Hepatocyte (in vitro differentiated cells): Measurements from ENCODE around the gene AP3M1. TPM values are rescaled to one million over a fixed set of nuclear protein-coding genes. Genes with fewer than 3 reads are reported as not detected.

ENCODE experiments used
- DNase-seq: peaks from one replicate; pipeline ENCODE4 v3.0.0-alpha.2; 2016; ENCODE audit warnings: low spot score
- H2AFZ ChIP-seq: fragments of 200-600 bp; sonication (generic); 2 replicates; pipeline ENCODE4 v1.6.0; 2016; ENCODE audit warnings: antibody characterized with exemption, mild to moderate bottlenecking
- H3K27ac ChIP-seq: fragments of 200-600 bp; sonication (generic); 2 replicates; pipeline ENCODE4 v1.5.1; 2016; ENCODE audit warnings: mild to moderate bottlenecking
- H3K27me3 ChIP-seq: fragments of 200-600 bp; sonication (generic); 2 replicates; pipeline ENCODE4 v1.6.1; 2016
- H3K36me3 ChIP-seq: fragments of 200-600 bp; sonication (generic); replicated peaks from 2 replicates; pipeline ENCODE4 v1.5.1; 2016; ENCODE audit warnings: low read depth; ENCODE audit not compliant: insufficient read depth
- H3K4me1 ChIP-seq: fragments of 200-600 bp; sonication (generic); 2 replicates; pipeline ENCODE4 v1.5.1; 2016; ENCODE audit warnings: mild to moderate bottlenecking, moderate library complexity; ENCODE audit not compliant: insufficient read depth
- H3K4me2 ChIP-seq: fragments of 200-600 bp; sonication (generic); 2 replicates; pipeline ENCODE4 v1.6.0; 2016
- H3K4me3 ChIP-seq: fragments of 200-600 bp; sonication (generic); 2 replicates; pipeline ENCODE4 v1.5.1; 2016; ENCODE audit warnings: mild to moderate bottlenecking
- H3K79me2 ChIP-seq: fragments of 200-600 bp; sonication (generic); 2 replicates; pipeline ENCODE4 v1.6.0; 2017; ENCODE audit warnings: mild to moderate bottlenecking
- H3K9me2 ChIP-seq: fragments of 200-600 bp; sonication (generic); replicated peaks from 2 replicates; pipeline ENCODE4 v1.6.0; 2017; ENCODE audit warnings: mild to moderate bottlenecking; ENCODE audit not compliant: insufficient read depth
- H3K9me3 ChIP-seq: fragments of 200-600 bp; sonication (generic); 2 replicates; pipeline ENCODE4 v1.5.1; 2016; ENCODE audit warnings: low read depth, mild to moderate bottlenecking
- H4K20me1 ChIP-seq: fragments of 200-600 bp; sonication (generic); 2 replicates; pipeline ENCODE4 v1.6.0; 2016; ENCODE audit warnings: mild to moderate bottlenecking; ENCODE audit not compliant: insufficient read depth, poor library complexity, severe bottlenecking
- EZH2 ChIP-seq: fragments of 200-600 bp; sonication (generic); IDR thresholded peaks from 2 replicates; pipeline ENCODE4 v1.6.1; 2016; ENCODE audit warnings: antibody characterized with exemption, mild to moderate bottlenecking, borderline replicate concordance
- EZH2phosphoT487 ChIP-seq: fragments of 200-600 bp; sonication (generic); IDR thresholded peaks from one replicate; pipeline ENCODE4 v1.6.1; 2018; ENCODE audit warnings: antibody characterized with exemption, mild to moderate bottlenecking, low read depth, moderate library complexity; ENCODE audit not compliant: unreplicated experiment, severe bottlenecking
- WGBS: methylation state at CpG from one replicate; pipeline ENCODE4 v1.1.6; 2016; ENCODE audit warnings: low lambda C conversion rate; ENCODE audit errors: missing lambda C conversion rate; 5-methylcytosine and 5-hydroxymethylcytosine counted together
- polyA plus RNA-seq: library from polyadenylated mRNA; unstranded; fragments of >200 nt; fragmentation: Nextera tagmentation; extraction: Ambion mirVana; gene quantifications from 2 replicates; pipeline ENCODE4 v1.2.1, GENCODE V29; 2016
- total RNA-seq: library from RNA; depleted of rRNA; stranded (reverse); fragments of >200 nt; gene quantifications from 2 replicates; pipeline ENCODE4 v1.2.3, GENCODE V29; 2014
- TF ChIP-seq, protein P1 (sequence below): fragments of 200-600 bp; sonication (generic); IDR thresholded peaks from 2 replicates; pipeline ENCODE4 v1.5.1; 2016; ENCODE audit warnings: antibody characterized with exemption, mild to moderate bottlenecking; ENCODE audit not compliant: poor library complexity

AP3M1 gene
- total and polyA plus RNA-seq, 2 experiments from 2014 or later, result 28.2 to 35.0 TPM

DNA sequence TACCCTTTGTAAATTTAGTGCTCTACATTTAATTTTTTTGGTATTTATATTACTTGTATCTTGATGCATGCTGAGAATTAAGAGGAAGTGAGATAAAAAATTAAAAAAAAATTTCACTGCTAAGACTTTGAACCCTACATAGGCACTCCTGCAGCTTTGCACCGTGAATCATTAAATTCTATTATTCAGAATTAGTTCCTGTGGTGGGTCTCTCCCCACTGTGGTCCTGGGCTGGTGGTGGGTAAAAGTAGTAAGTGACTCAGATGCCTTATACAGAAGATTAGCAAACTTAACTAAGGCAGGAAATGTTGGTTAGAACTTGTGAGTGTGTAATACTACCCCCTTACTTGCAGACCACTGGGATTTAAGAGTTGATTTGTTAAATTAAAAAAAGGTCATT lies 72.6 kb downstream of the AP3M1 start:
- no peaks in the 10 kb centered on the region for H3K79me2 ChIP-seq
- H3K4me3 ChIP-seq, result no peak overlapping the region
- DNase-seq, result no peak
- no peaks in the 10 kb centered on the region for H3K36me3 ChIP-seq
- H3K9me3 ChIP-seq, result no peaks in the 10 kb centered on the region
- no peaks in the 10 kb centered on the region for H4K20me1 ChIP-seq
- H3K27ac ChIP-seq, result no peak overlapping the region
- no peak overlapping the region for H2AFZ ChIP-seq
- WGBS, result 54% methylated on average over 1 of the region's 1 CpG
- H3K9me2 ChIP-seq, result no peaks in the 10 kb centered on the region
- peaks cover 4% of the 10 kb centered on the region for H3K4me1 ChIP-seq
- H3K4me2 ChIP-seq, result no peak overlapping the region
- H3K27me3 ChIP-seq, result no peaks in the 10 kb centered on the region
- TF ChIP-seq EZH2phosphoT487, result no peak
- no peak for TF ChIP-seq EZH2
- TF ChIP-seq, protein P1, sequence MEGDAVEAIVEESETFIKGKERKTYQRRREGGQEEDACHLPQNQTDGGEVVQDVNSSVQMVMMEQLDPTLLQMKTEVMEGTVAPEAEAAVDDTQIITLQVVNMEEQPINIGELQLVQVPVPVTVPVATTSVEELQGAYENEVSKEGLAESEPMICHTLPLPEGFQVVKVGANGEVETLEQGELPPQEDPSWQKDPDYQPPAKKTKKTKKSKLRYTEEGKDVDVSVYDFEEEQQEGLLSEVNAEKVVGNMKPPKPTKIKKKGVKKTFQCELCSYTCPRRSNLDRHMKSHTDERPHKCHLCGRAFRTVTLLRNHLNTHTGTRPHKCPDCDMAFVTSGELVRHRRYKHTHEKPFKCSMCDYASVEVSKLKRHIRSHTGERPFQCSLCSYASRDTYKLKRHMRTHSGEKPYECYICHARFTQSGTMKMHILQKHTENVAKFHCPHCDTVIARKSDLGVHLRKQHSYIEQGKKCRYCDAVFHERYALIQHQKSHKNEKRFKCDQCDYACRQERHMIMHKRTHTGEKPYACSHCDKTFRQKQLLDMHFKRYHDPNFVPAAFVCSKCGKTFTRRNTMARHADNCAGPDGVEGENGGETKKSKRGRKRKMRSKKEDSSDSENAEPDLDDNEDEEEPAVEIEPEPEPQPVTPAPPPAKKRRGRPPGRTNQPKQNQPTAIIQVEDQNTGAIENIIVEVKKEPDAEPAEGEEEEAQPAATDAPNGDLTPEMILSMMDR, result no peak

DNA sequence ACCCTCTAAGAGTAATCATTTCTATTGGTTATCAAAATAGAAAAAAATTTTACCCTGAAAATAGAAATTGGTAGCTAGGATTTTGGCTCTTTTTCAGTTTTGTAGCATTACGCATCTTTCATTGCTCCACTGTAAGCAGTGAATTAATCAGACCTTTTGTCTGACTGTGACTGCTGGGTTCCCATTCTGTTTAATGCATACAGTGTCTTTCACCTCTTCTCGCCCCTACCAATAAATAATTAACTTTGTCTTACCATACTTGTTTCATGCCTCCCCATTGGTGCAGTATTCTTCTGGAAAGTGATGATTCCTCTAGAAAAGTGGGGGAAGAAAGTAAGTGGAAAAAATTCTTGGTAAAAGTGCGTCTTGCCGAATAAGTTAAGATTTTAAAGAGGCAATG lies 73.2 kb downstream of the AP3M1 start:
- H2AFZ ChIP-seq, result no peak overlapping the region
- H3K4me3 ChIP-seq, result no peak overlapping the region
- no peak for DNase-seq
- H3K79me2 ChIP-seq, result no peaks in the 10 kb centered on the region
- no peaks in the 10 kb centered on the region for H3K36me3 ChIP-seq
- H3K27me3 ChIP-seq, result no peaks in the 10 kb centered on the region
- H3K4me1 ChIP-seq, result peaks cover 4% of the 10 kb centered on the region
- TF ChIP-seq EZH2phosphoT487 (no peak), EZH2 (no peak)
- TF ChIP-seq, protein P1, result no peak
- no peaks in the 10 kb centered on the region for H3K9me3 ChIP-seq
- H3K4me2 ChIP-seq, result no peak overlapping the region
- H3K27ac ChIP-seq, result no peak overlapping the region
- H4K20me1 ChIP-seq, result no peaks in the 10 kb centered on the region
- H3K9me2 ChIP-seq, result no peaks in the 10 kb centered on the region
- 94% methylated on average over 4 of the region's 4 CpGs for WGBS

DNA sequence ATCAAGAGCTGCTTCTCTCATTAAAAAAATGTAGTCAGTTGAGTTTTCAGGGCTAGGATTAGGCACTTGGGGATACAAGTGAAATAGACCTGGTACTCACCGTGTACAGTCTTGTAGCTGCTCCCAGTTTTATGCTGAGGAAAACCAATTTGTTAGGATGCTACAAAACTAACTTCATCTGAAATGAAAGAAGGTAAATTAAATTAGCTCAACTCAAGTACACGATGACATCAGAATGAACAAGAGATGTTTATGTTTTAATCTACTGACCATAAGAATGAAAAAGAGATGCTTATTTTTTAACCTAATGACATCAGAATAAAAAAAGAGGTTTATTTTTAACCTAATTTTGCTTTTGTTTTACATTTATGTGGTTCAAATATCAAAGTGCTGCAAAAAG lies 73.7 kb downstream of the AP3M1 start:
- Histone ChIP-seq H3K27me3 (no peaks in the 10 kb centered on the region), H3K9me3 (no peaks in the 10 kb centered on the region), H3K4me1 (peaks cover 4% of the 10 kb centered on the region), H3K4me3 (no peak overlapping the region), H4K20me1 (no peaks in the 10 kb centered on the region), H2AFZ (no peak overlapping the region), H3K9me2 (no peaks in the 10 kb centered on the region), H3K27ac (no peak overlapping the region), H3K79me2 (no peaks in the 10 kb centered on the region), H3K4me2 (no peak overlapping the region), H3K36me3 (no peaks in the 10 kb centered on the region)
- WGBS, result 98% methylated on average over 2 of the region's 2 CpGs
- TF ChIP-seq EZH2phosphoT487 (no peak), EZH2 (no peak)
- TF ChIP-seq, protein P1, result no peak
- DNase-seq, result no peak

DNA sequence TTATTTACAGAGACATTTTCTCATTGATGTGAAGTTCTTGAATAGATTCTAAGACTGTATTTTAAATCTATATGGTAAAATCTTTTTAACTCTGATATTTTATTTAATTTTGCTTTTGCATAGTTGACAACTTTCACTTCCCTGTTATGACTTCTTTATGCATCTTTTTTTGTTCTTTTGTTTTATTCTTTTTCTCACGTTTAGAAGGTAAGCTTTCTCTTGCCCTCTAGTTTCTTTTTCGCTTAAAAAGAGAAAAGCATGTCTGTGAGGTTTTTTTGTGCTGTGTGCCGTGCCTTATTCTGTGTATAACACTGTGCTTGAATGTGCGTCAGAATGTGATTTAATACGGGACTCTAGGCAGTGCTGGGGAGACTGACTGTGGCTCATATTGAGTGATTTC lies 74.7 kb downstream of the AP3M1 start:
- no peak for DNase-seq
- Histone ChIP-seq H3K9me2 (no peaks in the 10 kb centered on the region), H3K9me3 (no peaks in the 10 kb centered on the region), H3K27me3 (no peaks in the 10 kb centered on the region), H2AFZ (no peak overlapping the region), H3K4me3 (no peak overlapping the region), H4K20me1 (no peaks in the 10 kb centered on the region), H3K79me2 (no peaks in the 10 kb centered on the region), H3K27ac (no peak overlapping the region), H3K4me2 (no peak overlapping the region), H3K4me1 (peaks cover 4% of the 10 kb centered on the region), H3K36me3 (no peaks in the 10 kb centered on the region)
- TF ChIP-seq, protein P1, result no peak
- TF ChIP-seq EZH2phosphoT487 (no peak), EZH2 (no peak)
- 94% methylated on average over 5 of the region's 5 CpGs for WGBS
